CD8-positive, alpha-beta memory T cell (primary cell): ENCODE results near the gene GBE1. TPM values are rescaled to one million over a fixed set of nuclear protein-coding genes. Genes with fewer than 3 reads are reported as not detected.

Source experiments
- CTCF ChIA-PET: fragments of 350-600 bp; sonication (Branson Sonifier 250); formaldehyde crosslinking; loops from one replicate; lab custom pipeline; 2021; ENCODE audit warnings: antibody characterized with exemption; lab: Charles Lee
- POLR2A ChIA-PET: fragments of 350-600 bp; sonication (Branson Sonifier 250); formaldehyde crosslinking; loops from one replicate; lab custom pipeline; 2021; ENCODE audit warnings: antibody characterized with exemption; lab: Charles Lee
- DNase-seq, 5 donors: peaks; one replicate each; pipeline versions ENCODE4 v3.0.0 to v3.0.0-alpha.2; 2020 to 2022; ENCODE audit warnings: mixed read lengths in 1 of 5
- H3K27ac ChIP-seq: one replicate; pipeline ENCODE4 v1.7.0; 2013; ENCODE audit warnings: low read depth, mild to moderate bottlenecking, low read length, moderate library complexity
- H3K27me3 ChIP-seq: 2 replicates; pipeline ENCODE4 v1.7.0; 2013; ENCODE audit warnings: low read length, mild to moderate bottlenecking; ENCODE audit not compliant: insufficient read depth, poor library complexity, severe bottlenecking
- H3K36me3 ChIP-seq: 2 replicates; pipeline ENCODE4 v1.7.0; 2013; ENCODE audit warnings: mild to moderate bottlenecking, low read length, moderate library complexity; ENCODE audit not compliant: insufficient read depth
- H3K4me1 ChIP-seq: 2 replicates; pipeline ENCODE4 v1.7.0; 2013; ENCODE audit warnings: mild to moderate bottlenecking, low read length, moderate library complexity; ENCODE audit not compliant: insufficient read depth
- H3K4me3 ChIP-seq: 2 replicates; pipeline ENCODE4 v1.7.0; 2013; ENCODE audit warnings: mild to moderate bottlenecking, low read length
- H3K9me3 ChIP-seq: 2 replicates; pipeline ENCODE4 v1.7.0; 2013; ENCODE audit warnings: mild to moderate bottlenecking, low read length
- H3K27ac Mint-ChIP-seq, 8 donors: one replicate each; pipeline ENCODE4 v1.8.0; 2020 to 2021; ENCODE audit warnings: mixed read lengths in 8 of 8, mild to moderate bottlenecking in 6 of 8, inconsistent platforms in 3 of 8, moderate library complexity in 3 of 8
- H3K27me3 Mint-ChIP-seq, 2 donors: one replicate each; pipeline ENCODE4 v1.8.0; 2020 to 2021; ENCODE audit warnings: mixed read lengths in 2 of 2, mild to moderate bottlenecking in 1 of 2, moderate library complexity in 1 of 2
- H3K36me3 Mint-ChIP-seq, 3 donors: one replicate each; pipeline ENCODE4 v1.8.0; 2020 to 2021; ENCODE audit warnings: mixed read lengths in 3 of 3, inconsistent platforms in 1 of 3, mild to moderate bottlenecking in 1 of 3
- H3K4me1 Mint-ChIP-seq, 3 donors: one replicate each; pipeline ENCODE4 v1.8.0; 2020 to 2021; ENCODE audit warnings: mixed read lengths in 3 of 3, inconsistent platforms in 1 of 3, mild to moderate bottlenecking in 1 of 3
- H3K4me3 Mint-ChIP-seq, 7 donors: one replicate each; pipeline ENCODE4 v1.8.0; 2020 to 2021; ENCODE audit warnings: mixed read lengths in 7 of 7, mild to moderate bottlenecking in 6 of 7, moderate library complexity in 4 of 7, inconsistent platforms in 2 of 7
- H3K9me3 Mint-ChIP-seq, 5 donors: one replicate each; pipeline ENCODE4 v1.8.0; 2020 to 2022; ENCODE audit warnings: mixed read lengths in 5 of 5, mild to moderate bottlenecking in 3 of 5, moderate library complexity in 2 of 5, inconsistent platforms in 1 of 5
- polyA plus RNA-seq: library from polyadenylated mRNA; unstranded; fragments of 300-500 nt; fragmentation: Illumina TruSeq; gene quantifications from one replicate; pipeline ENCODE4 v1.2.3, GENCODE V29; 2021
- total RNA-seq, 2 experiments: library from RNA; stranded (reverse); gene quantifications; one replicate each; pipeline ENCODE4 v1.2.3, GENCODE V29; 2021

The GBE1 gene
- total and polyA plus RNA-seq, 3 experiments from 2014 or later = 12.6 to 22.9 (median 22.5) TPM

- no peaks in the 10 kb centered on the region for H3K4me1 ChIP-seq
- H3K9me3 ChIP-seq = no peaks in the 10 kb centered on the region
- Mint-ChIP-seq H3K27ac (no peak overlapping the region), H3K4me1 (no peaks in the 10 kb centered on the region), H3K4me3 (no peak overlapping the region), H3K36me3 (no peaks in the 10 kb centered on the region), H3K27me3 (no peaks in the 10 kb centered on the region), H3K9me3 (peaks cover 0 to 9% (median 0%) of the 10 kb centered on the region in 5 donors)
- no peaks in the 10 kb centered on the region for H3K27me3 ChIP-seq
- no peak overlapping the region for H3K27ac ChIP-seq
- POLR2A ChIA-PET = no interaction called here
- H3K4me3 ChIP-seq = no peak overlapping the region
- DNase-seq = no peak
- H3K36me3 ChIP-seq = no peaks in the 10 kb centered on the region
- CTCF ChIA-PET = no interaction called here
Measured at GRCh38 chr3:81440661-81441060, 320.8 kb downstream of the GBE1 start.
